Measurements from ENCODE around the gene SLC7A14.

- TF ChIP-seq BCL3 (IDR thresholded peaks at IDR 0.05; ENCODE audit: borderline replicate concordance, insufficient read depth, low read depth, low read length, poor library complexity, severe bottlenecking) (no peak), EZH2 (IDR thresholded peaks at IDR 0.05; ENCODE audit: borderline replicate concordance, control insufficient read depth, low read depth, low read length) (no peak), BACH1 (IDR thresholded peaks at IDR 0.05; ENCODE audit: borderline replicate concordance) (no peak), DPF2 (IDR thresholded peaks at IDR 0.05) (no peak), POLR2AphosphoS2 (IDR thresholded peaks at IDR 0.05; ENCODE audit: low read depth, low read length) (no peak)
Measured at GRCh38 chr3:170480111-170480510, 105.8 kb downstream of the SLC7A14 start.
